Measurements from ENCODE around the gene MROH2A. TPM values are rescaled to one million over a fixed set of nuclear protein-coding genes. Genes with fewer than 3 reads are reported as not detected.

MROH2A gene
- total RNA-seq, 1 experiment from 2014 or later, result not detected

GRCh38 chr2:233807966-233808935 is 30.1 kb downstream of the MROH2A start (continued):
- TF ChIP-seq, protein P1, sequence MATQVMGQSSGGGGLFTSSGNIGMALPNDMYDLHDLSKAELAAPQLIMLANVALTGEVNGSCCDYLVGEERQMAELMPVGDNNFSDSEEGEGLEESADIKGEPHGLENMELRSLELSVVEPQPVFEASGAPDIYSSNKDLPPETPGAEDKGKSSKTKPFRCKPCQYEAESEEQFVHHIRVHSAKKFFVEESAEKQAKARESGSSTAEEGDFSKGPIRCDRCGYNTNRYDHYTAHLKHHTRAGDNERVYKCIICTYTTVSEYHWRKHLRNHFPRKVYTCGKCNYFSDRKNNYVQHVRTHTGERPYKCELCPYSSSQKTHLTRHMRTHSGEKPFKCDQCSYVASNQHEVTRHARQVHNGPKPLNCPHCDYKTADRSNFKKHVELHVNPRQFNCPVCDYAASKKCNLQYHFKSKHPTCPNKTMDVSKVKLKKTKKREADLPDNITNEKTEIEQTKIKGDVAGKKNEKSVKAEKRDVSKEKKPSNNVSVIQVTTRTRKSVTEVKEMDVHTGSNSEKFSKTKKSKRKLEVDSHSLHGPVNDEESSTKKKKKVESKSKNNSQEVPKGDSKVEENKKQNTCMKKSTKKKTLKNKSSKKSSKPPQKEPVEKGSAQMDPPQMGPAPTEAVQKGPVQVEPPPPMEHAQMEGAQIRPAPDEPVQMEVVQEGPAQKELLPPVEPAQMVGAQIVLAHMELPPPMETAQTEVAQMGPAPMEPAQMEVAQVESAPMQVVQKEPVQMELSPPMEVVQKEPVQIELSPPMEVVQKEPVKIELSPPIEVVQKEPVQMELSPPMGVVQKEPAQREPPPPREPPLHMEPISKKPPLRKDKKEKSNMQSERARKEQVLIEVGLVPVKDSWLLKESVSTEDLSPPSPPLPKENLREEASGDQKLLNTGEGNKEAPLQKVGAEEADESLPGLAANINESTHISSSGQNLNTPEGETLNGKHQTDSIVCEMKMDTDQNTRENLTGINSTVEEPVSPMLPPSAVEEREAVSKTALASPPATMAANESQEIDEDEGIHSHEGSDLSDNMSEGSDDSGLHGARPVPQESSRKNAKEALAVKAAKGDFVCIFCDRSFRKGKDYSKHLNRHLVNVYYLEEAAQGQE (IDR thresholded peaks at IDR 0.05; ENCODE audit: low read depth), result no peak
- TF ChIP-seq ZNF274 (IDR thresholded peaks at IDR 0.05; ENCODE audit: low read depth, low read length) (no peak), TCF7L2 (IDR thresholded peaks at IDR 0.05; ENCODE audit: borderline replicate concordance, extremely low read depth, insufficient read depth, insufficient read length) (no peak), MAX (IDR thresholded peaks at IDR 0.05) (no peak), SP1 (IDR thresholded peaks at IDR 0.05; ENCODE audit: low read depth) (no peak), JUND (IDR thresholded peaks at IDR 0.05) (no peak), ATF3 (IDR thresholded peaks at IDR 0.05) (no peak), RAD21 (IDR thresholded peaks at IDR 0.05; ENCODE audit: low read depth) (no peak)

- Histone ChIP-seq H3K9me2 (ENCODE audit: insufficient read depth) (no peaks in the 10 kb centered on the region), H3K79me2 (ENCODE audit: insufficient read depth, low read length) (no peaks in the 10 kb centered on the region), H3K27me3 (ENCODE audit: insufficient read depth, low read length) (no peaks in the 10 kb centered on the region; the same call in 1 of the 2 replicates), H2AFZ (ENCODE audit: low read depth, low read length, poor library complexity, severe bottlenecking) (no peak overlapping the region), H3K4me3 (replicated peaks in 1 of 2; ENCODE audit: low read depth in 1 of 2, low read length in 2 of 2) (no peak overlapping the region), H3K9ac (ENCODE audit: low read length) (no peak overlapping the region), H3K4me2 (ENCODE audit: low read length) (no peak overlapping the region), H3K9me3 (ENCODE audit: control insufficient read depth in 1 of 2, insufficient read depth in 1 of 2, low read depth in 1 of 2, low read length in 2 of 2) (no peaks in the 10 kb centered on the region), H4K20me1 (ENCODE audit: insufficient read depth) (no peaks in the 10 kb centered on the region), H3K36me3 (ENCODE audit: control insufficient read depth in 1 of 2, insufficient read depth in 2 of 2, low read length in 2 of 2) (no peaks in the 10 kb centered on the region), H3K4me1 (ENCODE audit: control insufficient read depth in 1 of 2, insufficient read depth in 2 of 2, low read length in 2 of 2) (no peaks in the 10 kb centered on the region), H3K27ac (ENCODE audit: low read depth, low read length) (no peak overlapping the region)
- intact Hi-C loops (cut with micrococcal nuclease), result no loop called here
- ChIA-PET RAD21 (ENCODE audit: low non-redundant PET in 1 of 2, low total read pairs in 2 of 2, uncharacterized antibody in 2 of 2, unreplicated experiment in 2 of 2) (no interaction called here), POLR2A (no interaction called here), CTCF (no interaction called here)
- ATAC-seq (no peak), DNase-seq (ENCODE audit: low read depth, low spot score) (no peak)
- TF ChIP-seq RAD21 (IDR thresholded peaks at IDR 0.05; ENCODE audit: low read depth), result no peak
- TF ChIP-seq SP1 (IDR thresholded peaks at IDR 0.05; ENCODE audit: low read depth), result no peak
- no peak for TF ChIP-seq SIN3A (IDR thresholded peaks at IDR 0.05; ENCODE audit: low read depth)
- no peak for TF ChIP-seq YY1 (IDR thresholded peaks at IDR 0.05; ENCODE audit: extremely low read depth, insufficient replicate concordance, low read depth, low read length)
- no peak for TF ChIP-seq ZNF274 (IDR thresholded peaks at IDR 0.05; ENCODE audit: low read depth, low read length)
- TF ChIP-seq EGR1 (IDR thresholded peaks at IDR 0.05; ENCODE audit: low read depth), result no peak
- no TSS peak for BruUV-seq (replicated peaks)
Observed at GRCh38 chr2:233810385-233810784, 32.3 kb downstream of the MROH2A start.

Measured in HCT116 (cell line).